ENCODE data around the gene ZNF341. TPM values are rescaled to one million over a fixed set of nuclear protein-coding genes. Genes with fewer than 3 reads are reported as not detected.

ZNF341 gene
- polyA plus RNA-seq, 1 donor from 2014 or later: 1.2 TPM

GRCh38 chr20:33789109-33789857 is 57.5 kb downstream of the ZNF341 start:
- H3F3A ChIP-seq (ENCODE audit: insufficient read depth, low read length, poor library complexity, severe bottlenecking): no peaks in the 10 kb centered on the region
- no peak overlapping the region for H3K4me2 ChIP-seq (ENCODE audit: low read length)
- H4K20me1 ChIP-seq (ENCODE audit: insufficient read depth): no peaks in the 10 kb centered on the region
- H3K9me3 ChIP-seq (ENCODE audit: low read length): no peaks in the 10 kb centered on the region
- no peaks in the 10 kb centered on the region for H3K9me2 ChIP-seq (ENCODE audit: insufficient read depth, low read length)
- no peaks in the 10 kb centered on the region for H3K27me3 ChIP-seq (ENCODE audit: insufficient read depth, low read depth, low read length)
- no peaks in the 10 kb centered on the region for H3K36me3 ChIP-seq (ENCODE audit: insufficient read depth, low read length)
- no peak overlapping the region for H2AFZ ChIP-seq (ENCODE audit: low read depth, low read length)
- TF ChIP-seq REST (IDR thresholded peaks at IDR 0.05; ENCODE audit: borderline replicate concordance) (no peak), EZH2 (IDR thresholded peaks at IDR 0.05; ENCODE audit: borderline replicate concordance, insufficient read depth, low read length, poor library complexity, severe bottlenecking) (no peak), CTCF (IDR thresholded peaks at IDR 0.05; ENCODE audit: poor library complexity, severe bottlenecking) (no peak), POLR2AphosphoS5 (IDR thresholded peaks at IDR 0.05) (no peak), RAD21 (conservative IDR thresholded peaks at IDR 0.05) (no peak), MXI1 (conservative IDR thresholded peaks at IDR 0.05; ENCODE audit: poor library complexity, severe bottlenecking) (no peak), TAF1 (IDR thresholded peaks at IDR 0.05; ENCODE audit: low read depth) (no peak), SMC3 (conservative IDR thresholded peaks at IDR 0.05; ENCODE audit: poor library complexity) (no peak)
- no peak overlapping the region for H3K27ac ChIP-seq (ENCODE audit: low read length)
- H3K9ac ChIP-seq (ENCODE audit: low read length): no peak overlapping the region
- H3K79me2 ChIP-seq (replicated peaks; ENCODE audit: insufficient read depth, low read length): no peaks in the 10 kb centered on the region
- H3K4me3 ChIP-seq (ENCODE audit: low read length): no peak overlapping the region

- no peaks in the 10 kb centered on the region for H3K27me3 ChIP-seq (ENCODE audit: insufficient read depth, low read depth, low read length)
- no peaks in the 10 kb centered on the region for H3F3A ChIP-seq (ENCODE audit: insufficient read depth, low read length, poor library complexity, severe bottlenecking)
- H3K79me2 ChIP-seq (replicated peaks; ENCODE audit: insufficient read depth, low read length): no peaks in the 10 kb centered on the region
- H3K36me3 ChIP-seq (ENCODE audit: insufficient read depth, low read length): no peaks in the 10 kb centered on the region
- TF ChIP-seq CTCF (IDR thresholded peaks at IDR 0.05; ENCODE audit: poor library complexity, severe bottlenecking) (no peak), SMC3 (conservative IDR thresholded peaks at IDR 0.05; ENCODE audit: poor library complexity) (no peak), REST (IDR thresholded peaks at IDR 0.05; ENCODE audit: borderline replicate concordance) (no peak), RAD21 (conservative IDR thresholded peaks at IDR 0.05) (no peak), EP300 (conservative IDR thresholded peaks at IDR 0.05; ENCODE audit: poor library complexity, severe bottlenecking) (no peak), MXI1 (conservative IDR thresholded peaks at IDR 0.05; ENCODE audit: poor library complexity, severe bottlenecking) (no peak), EZH2 (IDR thresholded peaks at IDR 0.05; ENCODE audit: borderline replicate concordance, insufficient read depth, low read length, poor library complexity, severe bottlenecking) (no peak), POLR2AphosphoS5 (IDR thresholded peaks at IDR 0.05) (no peak), TAF1 (IDR thresholded peaks at IDR 0.05; ENCODE audit: low read depth) (no peak)
- no peak overlapping the region for H3K9ac ChIP-seq (ENCODE audit: low read length)
- no peak overlapping the region for H3K27ac ChIP-seq (ENCODE audit: low read length)
- H3K9me2 ChIP-seq (ENCODE audit: insufficient read depth, low read length): no peaks in the 10 kb centered on the region
- H3K4me3 ChIP-seq (ENCODE audit: low read length): no peak overlapping the region
- no peak overlapping the region for H3K4me2 ChIP-seq (ENCODE audit: low read length)
- H4K20me1 ChIP-seq (ENCODE audit: insufficient read depth): no peaks in the 10 kb centered on the region
- no peaks in the 10 kb centered on the region for H3K9me3 ChIP-seq (ENCODE audit: low read length)
- no peak overlapping the region for H2AFZ ChIP-seq (ENCODE audit: low read depth, low read length)
These were observed 58.0 kb downstream of the ZNF341 start for GRCh38 chr20:33789858-33790182.

Data from neural cell (in vitro differentiated cells).